Esophagus muscularis mucosa (tissue), 4 donors: ENCODE measurements around the gene PCDH12. TPM values are rescaled to one million over a fixed set of nuclear protein-coding genes. Genes with fewer than 3 reads are reported as not detected.
A peak's percentile ranks its signal among the peaks of the same experiment; 100 is the strongest.

Source experiments
- DNase-seq: peaks from one replicate; pipeline ENCODE4 v3.0.0-alpha.2; 2017; ENCODE audit errors: extremely low spot score
- H3K27ac ChIP-seq, 4 donors: fragments of 200-600 bp; sonication (generic); replicated peaks in 1 of 4; 1 replicate in 3 of 4; 2 replicates in 1 of 4; pipeline ENCODE4 v1.5.1; 2016 to 2019; ENCODE audit warnings: mild to moderate bottlenecking in 1 of 4
- H3K27me3 ChIP-seq, 4 donors: fragments of 200-600 bp; sonication (generic); one replicate each; pipeline versions ENCODE4 v1.5.1 to v1.6.0; 2016 to 2019
- H3K36me3 ChIP-seq, 4 donors: fragments of 200-600 bp; sonication (generic); one replicate each; pipeline ENCODE4 v1.5.1; 2016 to 2019
- H3K4me1 ChIP-seq, 4 donors: fragments of 200-600 bp; sonication (generic); one replicate each; pipeline ENCODE4 v1.5.1; 2016 to 2019
- H3K4me3 ChIP-seq, 4 donors: fragments of 200-600 bp; sonication (generic); 1 replicate in 2 of 4; 2 replicates in 2 of 4; pipeline ENCODE4 v1.5.1; 2016 to 2019; ENCODE audit warnings: mild to moderate bottlenecking in 4 of 4, moderate library complexity in 1 of 4
- H3K9me3 ChIP-seq, 4 donors: fragments of 200-600 bp; sonication (generic); 1 replicate in 3 of 4; 2 replicates in 1 of 4; pipeline ENCODE4 v1.5.1; 2016 to 2019
- EP300 ChIP-seq: sonication (generic); formaldehyde crosslinking; IDR thresholded peaks from one replicate; pipeline ENCODE4 v1.6.1; 2017; ENCODE audit warnings: antibody characterized with exemption
- POLR2A ChIP-seq: fragments of 450-650 bp; IDR thresholded peaks from one replicate; pipeline ENCODE4 v1.6.1; 2017; ENCODE audit warnings: antibody characterized with exemption, moderate library complexity, mild to moderate bottlenecking, low read depth
- POLR2AphosphoS5 ChIP-seq, 2 donors: sonication (generic); formaldehyde crosslinking; IDR thresholded peaks; one replicate each; pipeline ENCODE4 v1.6.1; 2017; ENCODE audit warnings: antibody characterized with exemption in 2 of 2
- WGBS: methylation state at CpG from one replicate; pipeline ENCODE4 v1.1.5; 2018; 5-methylcytosine and 5-hydroxymethylcytosine counted together
- intact Hi-C: fragments of 100-400 bp; cut with DNase I; formaldehyde crosslinking; loops from one replicate; pipeline ENCODE4 v1.15.1; 2023
- total RNA-seq, 4 donors: library from RNA; depleted of rRNA; stranded (reverse); fragments of >200 nt; gene quantifications; one replicate each; pipeline versions ENCODE4 v1.1.0 to v1.2.1, GENCODE V29; 2016
- TF ChIP-seq, protein P1 (sequence below), 3 experiments: fragments of 200-600 bp in 2 of 3; fragments of 450-650 bp in 1 of 3; sonication (generic) in 2 of 3; IDR thresholded peaks; one replicate each; pipeline ENCODE4 v1.5.1; 2017 to 2019; ENCODE audit warnings: antibody characterized with exemption in 3 of 3, mild to moderate bottlenecking in 2 of 3, moderate library complexity in 1 of 3

PCDH12 gene
- total RNA-seq, 4 donors from 2014 or later = 1.2 to 6.7 (median 3.5) TPM

DNA sequence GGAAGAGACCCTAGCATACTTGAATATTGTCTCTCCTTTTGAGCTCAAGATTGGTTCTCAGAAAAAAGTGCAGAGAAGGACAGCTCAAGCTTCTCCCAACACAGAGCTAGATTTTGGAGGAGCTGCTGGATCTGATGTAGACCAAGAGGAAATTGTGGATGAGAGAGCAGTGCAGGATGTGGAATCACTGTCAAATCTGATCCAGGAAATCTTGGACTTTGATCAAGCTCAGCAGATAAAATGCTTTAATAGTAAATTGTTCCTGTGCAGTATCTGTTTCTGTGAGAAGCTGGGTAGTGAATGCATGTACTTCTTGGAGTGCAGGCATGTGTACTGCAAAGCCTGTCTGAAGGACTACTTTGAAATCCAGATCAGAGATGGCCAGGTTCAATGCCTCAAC is 20.4 kb upstream of the PCDH12 start:
- H3K27ac ChIP-seq = peak overlapping the region in 1 of 4 donors; percentile 16
- peaks cover 16 to 38% (median 35%) of the 10 kb centered on the region in 4 donors for H3K4me1 ChIP-seq
- H3K27me3 ChIP-seq = no peaks in the 10 kb centered on the region
- TF ChIP-seq POLR2AphosphoS5 (IDR thresholded peaks at IDR 0.05) (no peak), POLR2A (no peak), EP300 (no peak)
- TF ChIP-seq, protein P1, sequence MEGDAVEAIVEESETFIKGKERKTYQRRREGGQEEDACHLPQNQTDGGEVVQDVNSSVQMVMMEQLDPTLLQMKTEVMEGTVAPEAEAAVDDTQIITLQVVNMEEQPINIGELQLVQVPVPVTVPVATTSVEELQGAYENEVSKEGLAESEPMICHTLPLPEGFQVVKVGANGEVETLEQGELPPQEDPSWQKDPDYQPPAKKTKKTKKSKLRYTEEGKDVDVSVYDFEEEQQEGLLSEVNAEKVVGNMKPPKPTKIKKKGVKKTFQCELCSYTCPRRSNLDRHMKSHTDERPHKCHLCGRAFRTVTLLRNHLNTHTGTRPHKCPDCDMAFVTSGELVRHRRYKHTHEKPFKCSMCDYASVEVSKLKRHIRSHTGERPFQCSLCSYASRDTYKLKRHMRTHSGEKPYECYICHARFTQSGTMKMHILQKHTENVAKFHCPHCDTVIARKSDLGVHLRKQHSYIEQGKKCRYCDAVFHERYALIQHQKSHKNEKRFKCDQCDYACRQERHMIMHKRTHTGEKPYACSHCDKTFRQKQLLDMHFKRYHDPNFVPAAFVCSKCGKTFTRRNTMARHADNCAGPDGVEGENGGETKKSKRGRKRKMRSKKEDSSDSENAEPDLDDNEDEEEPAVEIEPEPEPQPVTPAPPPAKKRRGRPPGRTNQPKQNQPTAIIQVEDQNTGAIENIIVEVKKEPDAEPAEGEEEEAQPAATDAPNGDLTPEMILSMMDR (IDR thresholded peaks at IDR 0.05) = no peak
- H3K4me3 ChIP-seq = no peak overlapping the region
- DNase-seq = no peak
- peaks cover 45 to 94% (median 77%) of the 10 kb centered on the region in 4 donors for H3K36me3 ChIP-seq
- intact Hi-C loops = no loop called here
- no peaks in the 10 kb centered on the region for H3K9me3 ChIP-seq

DNA sequence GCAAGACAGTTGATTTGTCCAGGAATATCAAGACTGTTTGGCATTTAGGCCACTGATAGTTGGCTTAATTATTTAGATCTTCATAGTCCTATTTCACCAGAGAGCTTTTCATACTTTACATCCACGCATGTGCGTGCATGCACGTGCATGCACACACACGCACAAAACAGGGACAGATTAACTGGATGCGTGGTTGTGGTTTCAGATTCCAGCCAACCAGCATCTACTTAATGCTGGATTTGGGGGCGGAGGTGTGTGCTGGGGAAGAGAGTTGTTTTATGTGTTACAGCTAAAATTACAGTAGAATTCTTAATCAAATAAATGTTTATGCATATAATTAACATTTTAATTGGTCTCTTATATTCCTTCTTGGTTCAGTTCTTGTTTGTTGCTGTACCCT is 18.2 kb upstream of the PCDH12 start:
- no peak overlapping the region for H3K4me3 ChIP-seq
- DNase-seq = no peak
- H3K4me1 ChIP-seq = peaks cover 26 to 48% (median 43%) of the 10 kb centered on the region in 4 donors
- H3K27me3 ChIP-seq = no peaks in the 10 kb centered on the region
- no peak for TF ChIP-seq POLR2AphosphoS5 (IDR thresholded peaks at IDR 0.05)
- no peak for TF ChIP-seq EP300
- TF ChIP-seq POLR2A = no peak
- TF ChIP-seq, protein P1 (IDR thresholded peaks at IDR 0.05) = no peak
- peaks cover 38 to 91% (median 69%) of the 10 kb centered on the region in 4 donors for H3K36me3 ChIP-seq
- no peaks in the 10 kb centered on the region for H3K9me3 ChIP-seq
- intact Hi-C loops = no loop called here
- H3K27ac ChIP-seq = no peak overlapping the region
- 94% methylated on average over 6 of the region's 6 CpGs for WGBS

DNA sequence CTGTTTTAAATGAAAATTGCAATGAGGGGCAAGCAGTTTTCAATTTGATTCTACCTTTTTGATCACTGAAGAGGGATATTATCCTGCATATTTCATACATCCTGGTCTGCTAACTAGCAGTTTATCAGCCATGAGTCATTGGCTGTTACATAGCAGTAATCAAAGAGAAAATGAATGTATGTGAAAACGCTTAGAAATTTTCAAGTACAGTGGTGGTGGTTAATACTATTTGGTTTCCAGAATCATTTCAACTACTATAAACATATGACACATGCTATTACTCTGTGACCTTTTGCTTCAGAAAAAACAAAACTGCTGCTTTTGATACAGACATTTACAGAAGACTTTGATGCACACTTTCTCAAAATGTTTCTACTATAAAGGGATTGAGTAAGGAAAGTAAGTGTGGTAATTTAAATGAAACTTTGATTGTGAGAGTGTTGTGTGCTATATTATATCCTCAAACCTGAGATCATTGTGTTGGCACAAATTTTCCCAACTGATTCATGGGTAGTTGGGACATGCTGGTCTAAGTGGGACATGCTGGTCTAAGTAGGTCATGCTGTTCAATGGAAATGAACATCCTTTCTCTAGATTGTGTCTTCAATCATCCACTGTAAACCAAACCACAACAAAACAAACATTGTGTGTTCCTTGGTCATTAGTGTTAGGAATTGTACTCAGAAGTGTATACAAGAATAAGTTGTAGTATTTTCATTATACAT is 16.0 kb upstream of the PCDH12 start:
- Histone ChIP-seq H3K27ac (no peak overlapping the region), H3K36me3 (peaks cover 16 to 74% (median 48%) of the 10 kb centered on the region in 4 donors), H3K4me1 (peaks cover 38 to 66% (median 59%) of the 10 kb centered on the region in 4 donors), H3K4me3 (no peak overlapping the region), H3K27me3 (no peaks in the 10 kb centered on the region), H3K9me3 (no peaks in the 10 kb centered on the region)
- TF ChIP-seq EP300 (no peak), POLR2A (no peak), POLR2AphosphoS5 (IDR thresholded peaks at IDR 0.05) (no peak)
- TF ChIP-seq, protein P1 (IDR thresholded peaks at IDR 0.05) = no peak
- intact Hi-C loops = no loop called here
- no peak for DNase-seq
- WGBS = 63% methylated on average over 1 of the region's 1 CpG

DNA sequence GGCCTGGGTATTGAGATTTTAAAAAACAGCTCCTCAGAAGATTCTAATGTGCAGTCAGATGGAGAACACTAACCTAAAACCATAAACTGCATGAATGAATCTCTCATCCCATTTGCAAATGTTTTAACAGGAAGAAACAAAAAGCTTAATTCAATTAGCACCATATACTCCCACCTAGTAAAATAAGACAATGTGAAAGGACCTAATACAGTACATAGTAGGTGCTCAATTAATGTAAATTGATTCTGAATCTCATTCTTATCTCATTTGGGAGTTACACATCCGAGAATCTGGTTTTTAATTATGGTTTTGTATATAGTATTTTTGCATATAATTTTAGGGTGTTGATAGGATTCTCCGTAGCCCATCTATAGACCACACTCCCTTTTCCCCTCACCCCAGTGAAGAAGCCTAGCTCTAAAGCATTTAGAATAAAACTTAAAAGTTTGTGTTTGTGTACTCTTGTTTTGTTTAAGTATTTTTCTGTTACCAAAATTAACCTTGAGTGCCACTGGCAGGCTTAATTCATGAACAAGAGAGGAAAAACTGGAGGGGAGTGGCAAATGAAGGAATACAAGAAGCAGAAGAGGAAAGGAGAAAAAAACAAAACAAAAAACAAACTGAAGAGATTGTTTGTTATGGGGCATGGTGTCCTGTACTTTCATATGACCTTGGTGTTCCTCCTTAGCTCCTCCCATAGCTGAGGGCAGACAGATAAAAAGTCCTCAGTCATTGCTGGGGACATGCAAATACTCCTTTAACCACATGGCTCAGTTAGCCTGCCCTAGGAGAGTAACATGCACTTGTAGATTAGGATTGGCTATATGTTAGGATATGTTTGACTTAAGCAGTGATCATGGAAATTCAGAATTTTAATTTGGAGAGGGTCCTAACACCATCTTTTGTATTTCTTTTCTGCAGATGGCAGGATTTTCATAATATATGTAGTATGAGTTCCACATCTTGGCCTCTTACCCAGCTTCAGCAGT is 12.1 kb upstream of the PCDH12 start:
- Histone ChIP-seq H3K4me1 (peaks cover 23 to 46% (median 44%) of the 10 kb centered on the region in 4 donors), H3K27me3 (no peaks in the 10 kb centered on the region), H3K9me3 (no peaks in the 10 kb centered on the region), H3K4me3 (peak overlapping the region; percentile 60 to 84 (median 78)), H3K27ac (peak overlapping the region; percentile 87 to 97 (median 96)), H3K36me3 (peaks cover 7 to 41% (median 24%) of the 10 kb centered on the region in 4 donors)
- intact Hi-C loops = no loop called here
- no peak for TF ChIP-seq POLR2AphosphoS5 (IDR thresholded peaks at IDR 0.05)
- TF ChIP-seq, protein P1 (IDR thresholded peaks at IDR 0.05) = no peak
- no peak for TF ChIP-seq EP300
- no peak for TF ChIP-seq POLR2A
- 82% methylated on average over 2 of the region's 2 CpGs for WGBS
- DNase-seq = no peak
